Thyroid gland (tissue), 4 donors: ENCODE data around the gene KCNMB2. TPM values are rescaled to one million over a fixed set of nuclear protein-coding genes. Genes with fewer than 3 reads are reported as not detected.

Experiments
- DNase-seq, 2 donors: peaks; one replicate each; pipeline ENCODE4 v3.0.0-alpha.2; 2019
- H3K27ac ChIP-seq, 3 donors: fragments of 200-600 bp; sonication (generic); 1 replicate in 2 of 3; 2 replicates in 1 of 3; pipeline ENCODE4 v1.5.1; 2016 to 2019; ENCODE audit warnings: mild to moderate bottlenecking in 1 of 3, moderate library complexity in 1 of 3
- H3K27me3 ChIP-seq: fragments of 200-600 bp; sonication (generic); one replicate; pipeline ENCODE4 v1.5.1; 2019
- H3K36me3 ChIP-seq, 2 donors: fragments of 200-600 bp; sonication (generic); one replicate each; pipeline ENCODE4 v1.5.1; 2016 to 2019
- H3K4me1 ChIP-seq, 2 donors: fragments of 200-600 bp; sonication (generic); one replicate each; pipeline ENCODE4 v1.5.1; 2017 to 2019
- H3K4me3 ChIP-seq, 3 donors: fragments of 200-600 bp; sonication (generic); replicated peaks in 1 of 3; 1 replicate in 2 of 3; 2 replicates in 1 of 3; pipeline ENCODE4 v1.5.1; 2016; ENCODE audit warnings: mild to moderate bottlenecking in 1 of 3
- H3K9me3 ChIP-seq: fragments of 200-600 bp; sonication (generic); one replicate; pipeline ENCODE4 v1.5.1; 2017
- POLR2A ChIP-seq, 2 donors: fragments of 450-650 bp; IDR thresholded peaks; one replicate each; pipeline ENCODE4 v1.6.1; 2017; ENCODE audit warnings: antibody characterized with exemption in 2 of 2, mild to moderate bottlenecking in 2 of 2, moderate library complexity in 1 of 2
- WGBS, 2 donors: methylation state at CpG; one replicate each; pipeline ENCODE4 v1.1.5; 2017; 5-methylcytosine and 5-hydroxymethylcytosine counted together
- intact Hi-C: fragments of 100-400 bp; cut with DNase I; formaldehyde crosslinking; loops from one replicate; pipeline ENCODE4 v1.15.1; 2023
- total RNA-seq, 4 donors: library from RNA; depleted of rRNA; stranded (reverse); fragments of >200 nt; gene quantifications; one replicate each; pipeline ENCODE4 v1.2.3, GENCODE V29; 2016
- TF ChIP-seq, protein P1 (sequence below), 6 experiments: fragments of 200-600 bp in 3 of 6; fragments of 450-650 bp in 3 of 6; sonication (generic) in 3 of 6; IDR thresholded peaks; one replicate each; pipeline ENCODE4 v1.5.1; 2016 to 2019; ENCODE audit warnings: antibody characterized with exemption in 6 of 6, mild to moderate bottlenecking in 2 of 6, inconsistent platforms in 1 of 6, moderate library complexity in 1 of 6

The KCNMB2 gene
- total RNA-seq, 4 donors from 2014 or later = 0.56 to 0.92 (median 0.81) TPM; not detected in 1

DNA sequence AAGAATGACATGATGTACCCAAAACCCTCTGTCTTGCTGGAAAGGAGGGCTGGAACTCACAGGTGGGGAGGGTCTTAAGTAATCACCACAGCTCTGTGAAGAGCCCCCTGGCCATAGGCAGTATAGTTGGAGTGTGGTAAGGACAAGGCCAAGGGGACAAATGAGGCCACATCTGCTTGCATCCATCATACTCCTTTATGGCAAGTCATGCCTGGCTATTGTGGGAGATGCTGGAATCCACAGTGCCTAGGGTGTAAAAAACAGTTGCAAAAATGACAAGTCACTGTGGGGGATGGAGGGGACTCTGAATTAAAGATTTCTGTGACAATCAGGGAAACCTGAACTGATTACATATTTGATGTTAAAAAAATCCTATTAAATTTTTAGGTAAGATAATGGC lies 258.5 kb downstream of the KCNMB2 start:
- no peaks in the 10 kb centered on the region for H3K36me3 ChIP-seq
- no peaks in the 10 kb centered on the region for H3K9me3 ChIP-seq
- no peaks in the 10 kb centered on the region for H3K4me1 ChIP-seq
- intact Hi-C loops = no loop called here
- H3K4me3 ChIP-seq = no peak overlapping the region
- DNase-seq = no peak
- no peaks in the 10 kb centered on the region for H3K27me3 ChIP-seq
- TF ChIP-seq, protein P1, sequence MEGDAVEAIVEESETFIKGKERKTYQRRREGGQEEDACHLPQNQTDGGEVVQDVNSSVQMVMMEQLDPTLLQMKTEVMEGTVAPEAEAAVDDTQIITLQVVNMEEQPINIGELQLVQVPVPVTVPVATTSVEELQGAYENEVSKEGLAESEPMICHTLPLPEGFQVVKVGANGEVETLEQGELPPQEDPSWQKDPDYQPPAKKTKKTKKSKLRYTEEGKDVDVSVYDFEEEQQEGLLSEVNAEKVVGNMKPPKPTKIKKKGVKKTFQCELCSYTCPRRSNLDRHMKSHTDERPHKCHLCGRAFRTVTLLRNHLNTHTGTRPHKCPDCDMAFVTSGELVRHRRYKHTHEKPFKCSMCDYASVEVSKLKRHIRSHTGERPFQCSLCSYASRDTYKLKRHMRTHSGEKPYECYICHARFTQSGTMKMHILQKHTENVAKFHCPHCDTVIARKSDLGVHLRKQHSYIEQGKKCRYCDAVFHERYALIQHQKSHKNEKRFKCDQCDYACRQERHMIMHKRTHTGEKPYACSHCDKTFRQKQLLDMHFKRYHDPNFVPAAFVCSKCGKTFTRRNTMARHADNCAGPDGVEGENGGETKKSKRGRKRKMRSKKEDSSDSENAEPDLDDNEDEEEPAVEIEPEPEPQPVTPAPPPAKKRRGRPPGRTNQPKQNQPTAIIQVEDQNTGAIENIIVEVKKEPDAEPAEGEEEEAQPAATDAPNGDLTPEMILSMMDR (IDR thresholded peaks at IDR 0.05) = no peak
- TF ChIP-seq POLR2A (IDR thresholded peaks at IDR 0.05) = no peak
- no peak overlapping the region for H3K27ac ChIP-seq

GRCh38 chr3:178795349-178795748 lies 259.1 kb downstream of the KCNMB2 start:
- WGBS, 2 donors = 74 to 89% methylated on average over 2 of the region's 2 CpGs
- no peaks in the 10 kb centered on the region for H3K9me3 ChIP-seq

GRCh38 chr3:178802259-178802658 lies 266.0 kb downstream of the KCNMB2 start:
- no peak overlapping the region for H3K27ac ChIP-seq
- TF ChIP-seq, protein P1 (IDR thresholded peaks at IDR 0.05) = no peak
- no peak for TF ChIP-seq POLR2A (IDR thresholded peaks at IDR 0.05)
- intact Hi-C loops = no loop called here
- no peaks in the 10 kb centered on the region for H3K9me3 ChIP-seq
- 95 to 97% methylated on average over 3 of the region's 3 CpGs for WGBS, 2 donors
- no peak for DNase-seq
- no peaks in the 10 kb centered on the region for H3K36me3 ChIP-seq
- no peaks in the 10 kb centered on the region for H3K4me1 ChIP-seq
- H3K4me3 ChIP-seq = no peak overlapping the region
- H3K27me3 ChIP-seq = no peaks in the 10 kb centered on the region

More at GRCh38 chr3:178795349-178795748, 259.1 kb downstream of the KCNMB2 start:
- Histone ChIP-seq H3K27ac (no peak overlapping the region), H3K27me3 (no peaks in the 10 kb centered on the region), H3K4me3 (no peak overlapping the region), H3K4me1 (no peaks in the 10 kb centered on the region), H3K36me3 (no peaks in the 10 kb centered on the region)
- TF ChIP-seq POLR2A (IDR thresholded peaks at IDR 0.05) = no peak
- TF ChIP-seq, protein P1 (IDR thresholded peaks at IDR 0.05) = no peak
- no peak for DNase-seq
- intact Hi-C loops = no loop called here

GRCh38 chr3:178802993-178803693 lies 266.9 kb downstream of the KCNMB2 start:
- H3K27me3 ChIP-seq = no peaks in the 10 kb centered on the region
- H3K36me3 ChIP-seq = no peaks in the 10 kb centered on the region
- H3K27ac ChIP-seq = no peak overlapping the region
- H3K9me3 ChIP-seq = no peaks in the 10 kb centered on the region
- TF ChIP-seq POLR2A (IDR thresholded peaks at IDR 0.05) = no peak
- TF ChIP-seq, protein P1 (IDR thresholded peaks at IDR 0.05) = no peak
- 93 to 97% methylated on average over 3 of the region's 3 CpGs for WGBS, 2 donors
- intact Hi-C loops = no loop called here
- no peaks in the 10 kb centered on the region for H3K4me1 ChIP-seq
- no peak overlapping the region for H3K4me3 ChIP-seq
- no peak for DNase-seq

- no peak for DNase-seq
- no peak overlapping the region for H3K27ac ChIP-seq
- no peaks in the 10 kb centered on the region for H3K9me3 ChIP-seq
- intact Hi-C loops = no loop called here
- no peaks in the 10 kb centered on the region for H3K36me3 ChIP-seq
- no peaks in the 10 kb centered on the region for H3K27me3 ChIP-seq
- H3K4me3 ChIP-seq = no peak overlapping the region
- TF ChIP-seq, protein P1 (IDR thresholded peaks at IDR 0.05) = no peak
- TF ChIP-seq POLR2A (IDR thresholded peaks at IDR 0.05) = no peak
- H3K4me1 ChIP-seq = no peaks in the 10 kb centered on the region
These were observed 268.4 kb downstream of the KCNMB2 start for GRCh38 chr3:178804606-178805005.
